CD4-positive, alpha-beta T cell treated with Interleukin-15 for 1 hour (primary cell): ENCODE results near the gene PPP1R1B.

Experiments
- DNase-seq: peaks from one replicate; pipeline ENCODE4 v3.0.0-alpha.2; 2020

Gene PPP1R1B

DNA sequence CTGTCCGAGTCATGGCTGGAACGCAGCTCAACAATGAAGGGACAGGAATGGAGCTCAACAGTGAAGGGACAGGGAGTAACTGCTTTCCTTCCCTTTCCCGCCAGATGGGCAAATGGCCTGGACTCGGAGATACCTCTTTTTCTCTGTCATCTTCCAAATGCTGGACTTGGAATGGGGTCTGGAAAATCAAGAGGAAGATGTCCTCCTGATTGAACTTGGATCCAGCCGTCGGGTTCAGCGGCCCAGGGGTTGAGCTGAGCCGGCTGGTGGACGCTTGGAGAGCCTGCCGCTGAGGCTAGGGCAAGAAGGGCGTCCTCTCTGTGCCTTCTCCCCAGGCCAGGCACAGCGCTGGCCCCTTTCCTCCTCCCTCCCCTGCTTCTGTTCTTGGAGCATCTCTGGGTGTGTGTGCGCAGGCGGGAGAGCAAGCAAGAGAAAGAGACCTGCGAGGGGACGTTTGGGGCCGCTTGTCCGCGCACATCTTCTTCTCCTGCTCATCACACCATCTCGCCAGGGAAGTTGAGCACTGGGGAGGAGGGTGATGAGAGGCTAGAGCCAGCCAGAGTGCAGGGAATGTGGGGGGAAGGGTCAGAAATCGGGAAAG lies 25.7 kb upstream of the PPP1R1B start:
- DNase-seq: no peak

DNA sequence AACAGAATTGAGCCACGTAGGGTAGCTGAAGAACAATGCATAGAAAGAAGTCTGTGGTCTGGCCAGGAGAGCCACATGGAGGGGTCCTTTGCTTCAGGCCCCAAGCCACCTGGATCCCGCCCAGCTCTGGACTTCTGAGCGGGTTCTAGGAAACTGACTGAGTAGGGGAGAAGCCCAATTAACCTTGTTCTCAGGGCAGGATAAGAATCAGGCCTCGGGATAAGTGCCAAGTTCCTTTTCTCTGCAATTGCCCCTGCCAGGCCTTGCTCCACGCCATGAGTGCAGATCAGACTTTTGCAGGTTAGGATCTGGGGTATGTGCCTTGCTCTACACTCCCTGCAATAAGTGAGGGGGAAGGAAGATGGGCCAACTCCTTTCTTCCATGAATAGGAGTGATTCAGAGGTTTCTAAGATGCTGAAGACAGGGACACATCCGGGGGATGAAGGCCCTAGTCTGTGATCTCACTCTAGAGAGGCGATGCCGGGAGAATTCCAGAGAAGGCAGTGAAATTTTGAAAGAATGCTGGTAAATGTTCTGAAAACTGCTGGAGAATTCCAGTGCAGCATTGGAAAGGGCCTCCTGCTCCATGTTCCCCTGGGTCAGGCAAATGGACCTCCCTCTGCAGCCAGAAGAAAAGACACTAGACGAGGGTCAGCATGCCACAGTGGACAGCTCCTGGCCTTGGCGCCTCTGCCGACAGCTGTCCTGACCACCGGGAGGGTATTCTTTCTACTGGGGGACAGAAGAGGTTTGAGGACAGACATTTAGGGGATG lies 24.8 kb upstream of the PPP1R1B start:
- DNase-seq: no peak

DNA sequence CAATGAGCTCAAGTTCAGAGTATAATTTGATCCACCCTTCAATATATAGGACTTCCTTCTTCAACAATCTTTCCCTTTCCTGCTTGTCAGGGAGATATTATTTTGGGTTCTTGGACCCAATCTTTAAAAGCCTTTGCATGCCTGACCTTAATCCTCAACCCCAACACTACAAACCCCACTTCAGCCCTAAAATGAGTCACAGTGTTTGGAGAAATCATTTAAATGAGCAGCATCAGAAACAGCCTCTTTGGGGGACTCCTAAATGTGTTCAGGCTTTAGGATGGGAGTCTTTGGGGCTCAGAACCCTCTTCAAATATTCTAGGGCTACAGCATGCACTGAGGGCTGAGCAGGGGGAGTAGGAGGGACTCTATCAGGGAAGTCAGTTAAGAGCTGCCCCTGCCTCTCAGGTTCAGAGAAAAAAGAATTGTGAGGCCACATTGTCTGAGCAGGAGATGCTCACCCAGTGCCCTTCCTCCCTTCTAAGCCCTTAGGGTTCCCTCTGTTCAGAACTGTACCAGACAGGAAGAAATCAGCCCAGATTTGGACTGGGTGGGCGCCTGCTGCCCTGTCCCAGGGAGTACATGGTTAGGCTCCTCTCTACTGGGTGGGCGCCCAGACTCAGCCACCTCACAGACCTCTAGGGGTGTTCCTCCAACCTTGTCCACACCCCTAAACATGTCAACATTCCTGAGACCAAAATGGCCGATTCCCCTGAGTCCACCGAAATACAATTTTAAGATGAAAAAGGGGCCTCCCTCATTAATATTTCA lies 24.0 kb upstream of the PPP1R1B start:
- DNase-seq: no peak

DNA sequence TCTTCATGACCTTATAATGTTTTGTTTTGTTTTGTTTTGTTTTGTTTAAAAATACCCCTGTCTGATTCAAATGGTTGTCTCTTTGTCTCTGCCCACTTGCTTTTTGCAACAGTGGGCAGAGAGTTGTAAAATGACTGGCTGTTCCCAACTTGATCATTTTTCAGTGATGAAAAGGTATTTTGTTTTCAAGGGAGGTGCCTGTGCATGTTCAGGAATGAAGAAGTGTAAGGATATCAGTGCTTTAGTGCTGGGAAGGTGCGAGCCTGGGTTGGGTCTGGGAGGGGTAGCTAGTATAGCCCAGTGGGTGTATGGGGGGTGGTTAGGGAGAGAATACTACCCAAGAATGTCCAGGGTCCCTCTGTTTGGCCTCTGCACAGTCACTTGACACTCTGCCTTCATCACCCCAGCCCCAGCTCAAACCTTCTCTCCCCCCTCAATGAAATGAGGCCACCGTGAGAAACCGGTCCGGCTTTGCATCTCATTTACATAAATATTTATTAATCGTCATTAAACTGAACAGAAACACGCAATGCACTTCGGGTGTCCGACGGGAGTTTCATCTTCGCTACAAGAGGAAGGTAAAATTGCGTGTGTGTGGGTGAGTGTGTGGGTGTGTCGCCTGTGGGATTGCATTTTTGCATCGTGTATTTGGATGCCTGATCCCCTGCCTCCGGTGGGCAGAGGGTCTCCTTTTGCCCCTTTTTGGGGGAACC lies 23.3 kb upstream of the PPP1R1B start:
- DNase-seq: no peak

DNA sequence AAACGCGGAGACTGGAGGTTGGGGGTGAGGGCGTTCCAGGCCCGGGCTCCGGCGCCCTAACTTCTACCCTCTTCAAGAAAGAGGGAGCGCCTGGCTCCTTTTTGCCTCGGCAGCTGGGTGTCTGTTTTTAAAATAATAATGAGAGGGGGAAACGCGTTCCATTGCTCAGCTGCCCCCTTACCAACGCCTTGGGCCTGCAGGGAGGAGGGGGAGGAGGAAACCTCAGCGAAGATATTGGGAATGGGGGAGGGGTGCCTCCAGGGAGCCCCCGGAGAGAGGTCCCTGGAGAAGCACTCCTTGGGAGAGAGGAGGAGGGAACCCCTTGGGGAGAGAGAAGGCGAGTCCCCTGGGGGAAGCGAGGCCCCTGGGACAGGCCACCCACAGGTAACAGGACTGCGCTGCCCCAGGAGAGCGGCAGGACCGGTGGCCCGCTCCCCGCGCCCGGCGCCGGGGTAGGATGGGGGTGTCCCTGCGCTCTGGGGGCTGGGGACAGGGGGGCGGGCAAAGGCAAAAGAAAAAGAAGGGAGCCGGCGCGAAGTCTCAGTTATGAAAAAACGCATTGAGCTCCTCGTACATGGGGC lies 21.8 kb upstream of the PPP1R1B start:
- DNase-seq: no peak

DNA sequence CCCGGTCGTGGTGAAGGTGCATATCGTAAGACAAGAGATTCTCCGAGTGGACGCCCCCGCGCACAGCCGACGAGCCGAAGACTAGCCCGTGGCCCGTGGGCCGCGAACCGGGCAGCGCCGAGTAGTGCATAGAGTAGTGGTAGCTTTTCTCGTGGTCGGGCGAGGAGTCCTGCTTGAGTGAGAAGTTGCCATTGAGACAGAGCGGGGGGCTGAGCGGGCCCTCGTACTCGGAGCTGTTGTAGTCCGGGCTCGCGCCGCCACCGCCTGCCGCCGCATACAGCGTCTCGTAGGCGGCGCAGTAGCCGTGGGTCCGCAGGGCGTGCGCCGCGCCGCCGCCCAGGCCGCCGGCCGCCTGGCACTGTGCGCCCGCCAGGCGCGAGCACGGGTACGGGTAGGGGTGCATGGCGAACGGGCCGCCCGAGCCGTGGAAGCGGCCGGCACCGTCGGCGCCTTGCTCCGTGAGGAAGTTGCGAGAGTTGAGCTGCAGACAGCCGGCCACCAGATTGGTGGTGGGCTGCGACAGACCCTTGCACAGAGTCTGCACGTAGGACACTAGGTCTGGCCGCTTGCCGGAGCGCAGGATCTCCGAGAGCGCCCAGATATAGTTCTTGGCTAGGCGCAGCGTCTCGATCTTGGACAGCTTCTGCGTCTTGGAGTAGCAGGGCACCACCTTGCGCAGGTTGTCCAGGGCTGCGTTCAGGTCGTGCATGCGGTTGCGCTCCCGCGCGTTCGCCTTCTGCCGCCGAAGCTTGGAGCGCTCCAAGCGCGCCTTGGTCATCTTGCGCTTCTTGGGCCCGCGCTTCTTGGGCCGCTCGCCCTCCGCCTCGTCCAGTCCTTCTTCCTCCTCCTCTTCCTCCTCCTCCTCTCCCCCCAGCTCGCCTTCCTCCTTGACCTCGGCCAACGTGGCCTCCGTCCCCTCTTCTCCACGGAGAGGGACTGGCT lies 21.0 kb upstream of the PPP1R1B start:
- no peak for DNase-seq

DNA sequence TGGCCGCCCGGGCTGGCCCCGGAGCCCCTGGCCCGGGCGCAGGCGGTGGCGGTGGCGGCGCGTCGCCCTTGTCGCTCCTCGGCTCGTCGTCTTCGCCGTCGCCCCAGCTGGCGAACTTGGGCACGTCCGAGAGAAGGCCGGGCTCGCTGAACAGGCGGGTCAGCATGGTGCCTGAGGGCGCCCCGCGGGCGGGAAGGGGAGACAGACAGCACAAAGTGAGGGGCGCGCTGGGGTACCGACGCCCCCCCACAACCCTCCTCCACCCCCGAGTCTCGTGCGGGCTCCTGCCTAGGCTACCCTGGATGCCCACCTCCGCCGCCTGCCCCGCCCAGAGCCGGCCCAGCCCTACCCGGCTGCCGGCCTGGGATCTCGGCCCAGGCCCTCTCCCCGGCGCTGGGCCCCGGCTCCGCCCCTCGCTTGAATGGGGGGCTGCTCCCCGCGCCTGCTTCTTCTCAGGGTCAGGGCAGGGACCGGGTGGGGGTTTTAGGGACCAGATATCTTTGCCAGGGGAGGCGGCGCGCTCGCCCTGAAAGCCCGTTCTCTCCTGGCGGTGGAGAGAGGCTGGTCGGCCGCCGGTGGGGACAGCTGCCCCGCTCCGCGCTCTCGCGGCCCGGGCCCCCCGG lies 20.2 kb upstream of the PPP1R1B start:
- DNase-seq: no peak

DNA sequence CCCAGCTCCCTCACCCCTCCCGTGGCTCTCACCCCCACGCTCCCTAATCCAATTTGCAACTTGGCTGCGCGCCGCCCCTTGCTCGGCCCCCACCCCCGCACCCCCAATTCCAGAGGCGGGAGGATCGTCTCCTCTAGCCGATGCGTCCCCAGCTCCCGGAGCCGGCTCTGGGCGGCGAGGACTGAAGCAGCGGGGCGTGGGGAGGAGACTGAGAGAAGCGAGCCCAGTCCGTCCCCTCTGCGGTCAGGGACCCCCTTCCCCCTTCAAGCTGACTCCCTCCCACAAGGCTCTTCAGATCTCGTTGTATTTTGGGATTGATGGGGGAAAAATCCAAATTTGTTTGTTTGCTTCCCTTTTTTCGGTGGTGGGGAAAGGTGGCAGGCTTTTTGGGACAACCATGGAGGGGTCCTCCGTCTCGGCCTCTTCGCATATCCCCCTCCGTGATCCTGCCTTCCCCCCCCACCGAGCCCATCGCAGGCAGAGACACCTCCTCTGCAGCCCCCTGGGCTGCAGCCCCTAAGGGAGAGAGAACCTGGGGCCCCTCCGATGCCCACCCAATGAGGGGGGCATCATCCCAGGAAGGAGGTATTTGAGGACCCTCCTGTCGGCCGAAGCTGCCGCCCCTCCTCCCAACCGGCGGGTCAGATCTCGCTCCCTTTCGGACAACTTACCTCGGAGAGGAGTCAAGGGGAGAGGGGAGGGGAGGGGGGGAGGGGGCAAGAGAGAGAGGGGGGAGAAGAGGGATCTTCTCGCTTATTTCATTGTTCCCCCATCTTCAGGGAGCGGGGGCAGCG lies 19.5 kb upstream of the PPP1R1B start:
- DNase-seq: no peak

DNA sequence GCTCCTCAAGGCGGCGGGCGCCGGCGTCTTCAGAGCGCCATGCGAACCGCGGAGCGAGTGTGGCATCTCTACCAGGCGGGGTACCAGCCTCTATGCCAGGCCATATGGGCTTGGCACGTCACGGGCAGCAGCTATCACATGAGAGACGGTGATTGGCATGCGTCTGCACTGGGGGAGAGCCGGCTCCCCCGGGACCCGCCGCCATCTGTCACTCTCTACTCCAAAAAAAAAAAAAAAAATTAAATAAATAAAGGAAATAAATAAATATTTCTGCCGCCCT lies 19.0 kb upstream of the PPP1R1B start, which contains the start of gene NEUROD2:
Gene NEUROD2, minus strand, starts transcription at position 70 of the 280 bp plus-strand sequence. CDS start 1,321 bp downstream, outside the sequence.
- DNase-seq: no peak

DNA sequence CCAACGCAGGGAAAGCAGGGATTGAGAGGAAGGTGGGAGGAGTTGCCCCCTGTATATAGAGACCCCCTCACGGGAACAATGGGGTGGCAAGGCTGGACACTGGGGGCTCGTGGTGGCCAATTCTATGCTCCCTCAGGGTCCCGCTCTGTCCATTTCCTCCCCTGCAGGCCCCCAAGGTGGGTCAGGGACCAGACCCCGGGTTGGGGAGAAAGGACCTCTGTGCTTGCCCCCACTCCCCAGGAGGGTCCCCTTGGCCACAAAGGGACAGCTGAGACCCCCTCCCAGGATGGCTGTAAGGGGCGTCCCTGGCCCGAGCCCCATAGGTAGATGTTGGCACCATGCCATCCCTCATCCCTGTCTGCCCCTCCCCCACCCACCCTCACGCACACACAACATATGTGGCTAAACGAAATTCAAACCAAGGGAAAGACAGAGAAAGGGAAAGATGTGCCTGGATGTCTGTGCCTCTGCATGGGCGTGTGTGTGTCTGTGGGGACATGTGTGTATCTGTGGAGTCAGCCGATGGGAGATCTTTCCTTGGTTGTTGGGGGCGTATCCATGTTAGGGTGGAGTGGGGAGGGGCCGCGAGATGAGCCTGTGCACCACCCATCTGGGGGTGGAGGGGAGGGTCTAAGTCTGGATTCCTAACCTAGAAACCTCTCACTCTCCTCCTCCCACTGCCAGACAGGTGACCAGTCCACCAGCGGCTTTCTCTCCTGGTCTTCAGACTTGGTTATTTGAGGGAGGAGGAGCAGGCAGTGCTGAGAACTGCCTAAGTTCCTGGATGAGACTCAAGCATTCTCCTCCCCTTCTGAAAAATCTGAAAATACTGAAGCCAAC lies 18.4 kb upstream of the PPP1R1B start:
- no peak for DNase-seq

DNA sequence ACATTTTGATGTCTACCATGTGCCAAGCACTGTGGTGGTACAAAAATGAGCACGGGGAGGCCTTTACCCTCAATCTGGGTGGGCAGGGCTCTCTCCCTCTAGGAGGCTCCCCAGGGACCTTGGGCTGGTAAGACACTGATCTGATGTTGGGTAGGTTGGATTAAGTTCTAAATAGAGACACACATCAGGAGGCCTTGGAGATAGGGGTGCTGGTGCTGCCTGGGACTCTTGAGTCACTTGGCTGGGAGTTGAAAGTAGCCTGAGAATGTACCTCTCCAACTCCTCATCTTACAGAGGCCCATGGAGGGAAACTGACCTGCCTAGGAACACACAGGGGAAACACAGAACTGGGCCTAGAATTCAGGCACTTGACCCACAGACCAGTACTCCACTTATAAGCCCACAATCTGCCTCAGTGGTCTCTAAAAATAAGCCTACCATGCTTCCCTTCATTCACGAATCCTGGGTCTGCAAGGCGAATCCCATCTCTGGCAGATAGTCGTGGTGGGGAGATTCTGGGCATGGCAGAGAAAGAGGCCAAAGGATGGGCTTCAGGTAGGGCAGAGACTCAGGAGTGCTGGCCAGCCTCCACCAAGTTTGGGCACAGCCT lies 17.2 kb upstream of the PPP1R1B start:
- DNase-seq: no peak

DNA sequence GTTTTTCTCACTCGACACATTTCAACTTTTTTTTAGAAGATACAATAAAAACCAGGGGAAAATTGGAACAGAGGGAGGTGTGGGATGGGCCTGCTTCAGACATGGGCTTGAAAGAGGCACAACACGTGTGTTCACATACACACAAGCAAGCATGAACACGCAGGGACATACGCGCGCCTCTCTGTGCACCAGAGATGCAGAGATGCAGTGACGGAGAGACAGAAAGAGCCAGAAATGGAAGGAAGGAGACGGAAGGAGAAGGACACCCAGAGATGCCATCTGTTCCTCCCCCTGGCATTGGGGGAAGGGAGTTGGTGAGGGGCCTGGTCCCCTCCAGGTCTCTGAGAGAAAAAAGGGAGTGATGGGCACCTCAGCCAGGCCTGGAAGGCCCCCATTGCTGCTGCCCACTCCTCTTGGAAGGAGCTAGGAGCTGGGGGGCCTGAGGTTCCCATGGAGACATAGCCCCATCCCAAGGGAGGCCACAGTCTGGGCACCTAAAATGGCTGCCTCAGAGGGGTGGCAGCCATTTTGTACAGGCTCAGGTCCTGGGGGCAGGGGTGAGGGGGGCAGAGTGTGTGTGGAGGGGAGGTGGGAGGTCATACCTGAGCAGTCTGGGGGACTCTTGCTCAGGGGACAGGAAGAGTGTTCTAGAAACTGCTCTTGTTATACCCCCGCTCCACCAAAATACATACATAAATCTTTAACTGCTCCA lies 15.2 kb upstream of the PPP1R1B start:
- DNase-seq: no peak

DNA sequence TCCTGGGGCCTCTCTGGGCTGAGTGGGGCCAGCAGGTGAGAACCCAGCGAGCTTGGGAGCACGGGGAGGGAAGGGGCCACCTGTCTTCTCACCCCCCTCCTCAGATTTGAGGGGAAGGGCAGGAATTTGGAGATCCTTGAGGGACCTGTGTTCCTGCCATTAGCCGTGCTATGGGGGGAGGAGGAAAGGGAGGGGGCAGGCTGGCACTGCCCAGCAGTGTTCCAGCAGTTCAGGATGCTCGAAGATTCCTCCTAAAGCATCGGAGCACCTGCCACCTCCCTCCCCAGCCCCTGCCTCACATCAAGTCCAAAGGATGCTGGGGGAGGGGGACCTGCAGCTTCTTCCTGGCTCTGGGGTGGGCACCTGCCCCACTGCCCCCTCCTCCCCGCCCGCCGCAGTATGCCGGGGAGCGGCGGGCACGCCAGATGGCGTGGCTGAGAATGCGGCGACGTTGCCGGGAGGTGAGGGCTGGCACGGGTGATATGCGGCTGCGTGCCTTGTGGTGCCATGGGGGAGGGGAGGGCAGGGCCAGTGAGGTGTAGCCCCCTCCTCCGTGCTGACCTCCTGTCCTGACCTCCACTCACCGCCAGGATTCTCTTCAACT lies 14.4 kb upstream of the PPP1R1B start:
- no peak for DNase-seq

DNA sequence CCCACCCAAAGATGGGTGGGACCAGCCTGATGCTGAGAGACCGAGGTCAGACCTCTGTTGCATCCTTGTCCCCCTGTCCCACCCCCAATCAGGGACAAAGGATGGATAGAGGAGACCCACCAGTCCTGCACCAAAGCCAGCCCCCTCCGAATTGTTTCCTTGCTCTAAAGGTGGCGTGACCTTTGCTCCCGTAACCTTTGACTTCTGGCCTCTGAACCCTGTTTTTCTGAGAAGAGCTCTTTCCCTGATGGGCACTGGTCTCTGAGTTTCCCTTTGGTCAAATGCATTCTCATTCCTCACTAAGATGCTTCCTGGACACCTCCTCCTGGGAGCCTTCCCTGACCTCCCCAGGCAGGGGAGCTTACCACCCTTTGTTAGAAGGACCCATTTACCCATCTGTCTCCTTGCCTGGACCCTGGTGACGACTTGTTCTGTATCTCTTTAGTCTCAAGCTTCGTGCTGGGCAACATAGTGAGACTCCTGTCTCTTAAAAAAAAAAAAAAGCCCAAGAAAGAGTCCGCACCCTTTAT lies 13.8 kb upstream of the PPP1R1B start:
- DNase-seq: no peak

DNA sequence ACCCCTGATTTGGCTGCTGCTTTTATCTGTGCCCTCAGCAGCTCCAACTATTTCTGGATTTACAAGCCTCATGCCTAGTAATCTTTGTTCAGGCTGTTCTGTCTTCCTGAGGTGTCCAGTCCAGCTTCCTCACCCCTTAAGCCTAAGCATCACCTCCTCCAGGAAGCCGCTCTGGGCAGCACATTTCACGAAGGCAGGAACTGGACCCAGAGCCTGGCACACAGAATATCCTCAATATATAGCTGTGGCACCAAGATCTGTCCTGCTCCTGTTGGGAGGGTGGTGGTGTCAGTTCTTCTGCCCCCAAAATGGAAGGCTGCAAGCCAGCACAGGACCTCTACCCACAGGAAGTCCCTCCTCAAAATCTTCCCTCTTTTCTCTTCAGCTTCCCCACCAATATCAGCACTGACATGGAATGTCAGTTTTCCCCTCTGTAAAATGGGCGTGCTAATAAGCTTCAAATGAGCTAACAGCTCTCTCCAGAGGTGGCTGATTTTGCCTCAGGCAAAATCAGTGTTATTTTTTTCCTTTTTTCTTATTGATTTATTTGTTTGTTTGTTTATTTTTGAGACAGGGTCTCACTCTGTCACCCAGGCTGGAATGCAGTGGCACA lies 12.1 kb upstream of the PPP1R1B start:
- no peak for DNase-seq

DNA sequence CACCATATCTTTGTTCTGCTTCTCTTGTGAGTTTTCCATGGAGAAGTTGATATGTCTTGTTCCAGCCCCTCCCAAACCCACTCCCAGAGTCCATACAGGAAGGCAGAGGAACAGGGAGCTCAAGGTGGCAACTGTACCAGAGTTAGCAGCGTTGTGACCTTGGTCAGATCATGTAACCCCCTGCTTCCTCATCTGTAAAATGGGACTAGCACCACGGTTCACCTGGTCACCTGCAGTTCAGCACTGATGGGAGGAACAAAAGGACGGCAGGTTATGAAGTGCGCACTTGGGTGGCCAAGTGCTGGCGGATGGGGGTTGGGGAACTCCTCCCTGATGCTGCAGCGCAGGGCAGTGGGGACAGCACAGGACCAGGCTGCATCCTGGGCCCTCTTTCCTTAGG lies 11.3 kb upstream of the PPP1R1B start:
- DNase-seq: no peak

DNA sequence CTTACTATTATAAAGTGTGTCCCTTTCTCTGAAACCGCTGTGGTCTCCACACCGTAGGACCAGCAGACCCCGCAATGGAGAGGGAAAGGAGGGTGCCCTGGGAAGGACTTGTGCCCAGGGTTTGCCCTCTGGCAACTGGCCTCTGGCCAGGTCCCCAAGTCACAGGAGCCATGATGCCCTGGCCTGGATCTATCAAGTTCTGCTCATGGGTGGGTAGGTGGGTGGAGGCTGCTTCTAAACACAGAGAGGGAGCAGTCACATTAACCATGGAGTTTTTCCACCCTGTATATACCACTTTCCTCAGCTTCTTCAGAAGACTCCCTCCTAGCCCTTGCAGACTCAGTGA lies 9.7 kb upstream of the PPP1R1B start:
- DNase-seq: no peak
